Mucosa of descending colon (tissue), 3 donors: Measurements from ENCODE around the gene DISP2. TPM values are rescaled to one million over a fixed set of nuclear protein-coding genes. Genes with fewer than 3 reads are reported as not detected.
A peak's percentile ranks its signal among the peaks of the same experiment; 100 is the strongest.

ENCODE experiments used
- ATAC-seq: fragments of 200-7000 bp; cut with Tn5 transposase; one replicate; pipeline ENCODE4 v1.9.1; 2020; ENCODE audit warnings: mild to moderate bottlenecking, moderate library complexity
- DNase-seq, 3 donors: peaks; one replicate each; pipeline ENCODE4 v3.0.0-alpha.2; 2020
- H3K36me3 ChIP-seq: fragments of 200-600 bp; one replicate; pipeline ENCODE4 v1.8.0; 2021; ENCODE audit warnings: low read depth, mild to moderate bottlenecking
- H3K4me1 ChIP-seq: fragments of 200-600 bp; one replicate; pipeline ENCODE4 v1.8.0; 2021; ENCODE audit warnings: low read depth, mild to moderate bottlenecking
- H3K4me3 ChIP-seq: fragments of 200-600 bp; one replicate; pipeline ENCODE4 v1.8.0; 2021; ENCODE audit warnings: mild to moderate bottlenecking
- H3K9me3 ChIP-seq: fragments of 200-600 bp; one replicate; pipeline ENCODE4 v1.8.0; 2021; ENCODE audit warnings: mild to moderate bottlenecking
- CTCF ChIP-seq: fragments of 200-600 bp; IDR thresholded peaks from one replicate; pipeline ENCODE4 v1.8.0; 2022; ENCODE audit warnings: antibody characterized with exemption, mild to moderate bottlenecking
- intact Hi-C, 2 donors: fragments of 100-400 bp; cut with DNase I in 1 of 2; cut with micrococcal nuclease in 1 of 2; formaldehyde crosslinking; loops; one replicate each; pipeline versions ENCODE4 v1.11.0 to v1.11.1; 2022; cut with DNase I, micrococcal nuclease
- total RNA-seq, 3 donors: library from RNA; stranded (reverse); fragmentation: NEBNext Ultra II Directional in 2 of 3; extraction: Animal tissue kit (Norgen Biotek cat#: 25700) in 2 of 3; gene quantifications; one replicate each; pipeline versions ENCODE4 v1.2.1 to v1.2.4, GENCODE V29; 2021 to 2023
- donor health status: DM: no; HTN: no; CAD: no; lungs with moderate emphysema.
- donor health status: DM: no; HTN: no; CAD: no.
- donor health status: DM: no; HTN: yes; CAD: no.

Gene DISP2
- total RNA-seq, 3 donors from 2014 or later: 5.1 to 23.4 (median 16.1) TPM

DNA sequence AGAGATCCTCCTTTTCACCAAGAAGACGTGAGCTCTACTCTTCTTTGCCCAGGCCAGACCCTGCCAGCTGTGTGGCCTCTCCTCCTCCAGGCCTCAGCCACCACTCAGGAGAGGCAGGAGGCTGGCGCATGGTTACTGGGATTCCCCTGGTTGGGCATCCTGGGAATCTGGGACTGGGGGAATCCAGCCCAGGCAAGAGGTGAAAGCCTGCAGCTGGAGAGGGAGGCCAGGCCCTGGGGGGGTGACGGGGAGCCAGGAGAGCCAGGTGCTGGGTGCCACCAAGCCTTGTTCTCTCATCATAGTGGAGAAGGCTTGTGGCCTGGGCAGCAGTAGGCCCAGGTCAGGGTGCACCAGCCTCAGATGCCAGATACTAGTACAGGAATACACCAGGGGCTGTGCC, 23.5 kb upstream of the DISP2 start:
- Histone ChIP-seq H3K4me1 (peaks cover 23% of the 10 kb centered on the region), H3K36me3 (no peaks in the 10 kb centered on the region), H3K4me3 (no peak overlapping the region), H3K9me3 (no peaks in the 10 kb centered on the region)
- intact Hi-C loops: no loop called here
- ATAC-seq: no peak
- DNase-seq: peak in 1 of 3 donors; percentile 53
- TF ChIP-seq CTCF: no peak

DNA sequence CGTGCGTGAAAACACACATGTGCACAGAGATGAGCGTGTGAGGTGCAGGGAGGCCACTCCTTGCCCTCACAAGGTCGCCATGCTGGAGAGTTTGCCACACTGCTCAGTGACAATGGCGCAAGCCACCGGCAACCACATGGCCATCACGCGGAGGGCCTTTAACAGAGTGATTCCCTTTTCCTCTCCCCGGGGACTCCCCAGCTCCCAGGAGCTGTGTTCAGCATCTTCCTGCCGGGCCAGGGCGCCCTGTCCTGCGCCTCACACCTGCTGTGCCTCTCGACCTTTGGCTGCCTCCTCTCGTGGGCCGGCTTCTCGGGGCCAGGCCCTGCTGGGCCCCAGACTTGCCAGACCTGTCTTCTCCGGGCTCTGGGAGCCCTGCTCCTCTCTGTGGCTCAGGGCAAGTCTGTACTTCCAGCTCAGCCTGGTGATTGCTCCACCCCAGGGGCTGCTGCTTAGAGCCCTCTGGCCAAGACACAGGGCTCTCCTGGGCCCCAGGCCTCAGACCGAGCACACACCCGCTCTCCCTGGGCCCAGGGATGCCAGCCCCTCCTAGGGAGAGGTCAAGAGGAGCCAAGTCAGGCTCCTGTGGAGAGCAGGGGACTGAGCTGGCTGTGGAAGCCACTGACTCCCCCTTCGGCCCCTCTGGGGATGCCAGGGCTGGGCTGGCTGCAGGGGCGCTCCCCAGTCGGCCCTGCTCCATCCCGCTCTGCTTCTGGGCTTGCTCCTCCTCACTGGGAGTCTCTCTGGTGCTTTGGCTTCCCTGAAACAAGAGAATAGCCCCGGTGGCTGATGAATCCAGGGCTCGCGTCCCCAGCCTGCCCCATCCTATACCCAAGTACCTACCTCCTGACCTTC, 22.9 kb upstream of the DISP2 start:
- Histone ChIP-seq H3K36me3 (no peaks in the 10 kb centered on the region), H3K9me3 (no peaks in the 10 kb centered on the region), H3K4me1 (peaks cover 29% of the 10 kb centered on the region), H3K4me3 (no peak overlapping the region)
- intact Hi-C loops: no loop called here
- no peak for TF ChIP-seq CTCF
- ATAC-seq: peak; percentile 4
- peak in 2 of 3 donors; percentile 42 to 63 for DNase-seq

- Histone ChIP-seq H3K9me3 (no peaks in the 10 kb centered on the region), H3K36me3 (no peaks in the 10 kb centered on the region), H3K4me3 (no peak overlapping the region), H3K4me1 (peaks cover 38% of the 10 kb centered on the region)
- ATAC-seq (no peak), DNase-seq (peak in 2 of 3 donors; percentile 27 to 47)
- no peak for TF ChIP-seq CTCF
- intact Hi-C loops: no loop called here
Observed at GRCh38 chr15:40335938-40336743, 21.9 kb upstream of the DISP2 start.

- intact Hi-C loops: no loop called here
- Histone ChIP-seq H3K9me3 (no peaks in the 10 kb centered on the region), H3K4me3 (no peak overlapping the region), H3K4me1 (peaks cover 44% of the 10 kb centered on the region), H3K36me3 (no peaks in the 10 kb centered on the region)
- DNase-seq: peak in 2 of 3 donors; percentile 44 to 48
- TF ChIP-seq CTCF: no peak
- ATAC-seq: no peak
Observed at GRCh38 chr15:40336744-40337122, 21.3 kb upstream of the DISP2 start.

DNA sequence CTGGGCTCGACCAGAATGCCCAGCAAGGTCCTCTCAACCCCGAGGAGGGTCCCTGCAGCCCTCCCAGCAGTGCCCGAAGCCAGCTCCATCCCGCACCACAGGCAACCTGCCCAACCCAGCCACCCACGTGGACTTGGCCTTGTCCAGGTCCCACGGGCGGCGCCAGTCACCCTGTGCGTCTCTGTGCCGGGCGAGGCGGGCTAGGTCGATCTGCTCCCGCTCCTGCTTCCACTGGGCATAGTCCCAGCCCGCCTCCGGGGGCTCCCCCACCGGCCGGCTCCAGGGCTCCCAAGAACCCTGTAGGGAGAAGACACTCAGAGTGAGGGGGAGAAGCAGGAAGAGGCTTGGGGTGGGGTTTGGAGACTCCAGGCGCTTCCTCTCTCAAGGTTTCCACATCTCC, 20.4 kb upstream of the DISP2 start:
- peak in 2 of 3 donors; percentile 50 to 72 for DNase-seq
- H3K4me1 ChIP-seq: peaks cover 51% of the 10 kb centered on the region
- no peaks in the 10 kb centered on the region for H3K9me3 ChIP-seq
- no peak overlapping the region for H3K4me3 ChIP-seq
- intact Hi-C loops: no loop called here
- no peaks in the 10 kb centered on the region for H3K36me3 ChIP-seq
- no peak for TF ChIP-seq CTCF
- ATAC-seq: no peak
